CD4-positive, alpha-beta T cell (primary cell): ENCODE data around the gene TSKS. TPM values are rescaled to one million over a fixed set of nuclear protein-coding genes. Genes with fewer than 3 reads are reported as not detected.

Experiments
- ATAC-seq: fragments of 200-7000 bp; cut with Tn5 transposase; one replicate; pipeline ENCODE4 v1.10.0; 2022; ENCODE audit warnings: mild to moderate bottlenecking; ENCODE audit not compliant: poor library complexity
- CTCF ChIA-PET: fragments of 350-600 bp; sonication (Branson Sonifier 250); formaldehyde crosslinking; loops from one replicate; lab custom pipeline; 2021; ENCODE audit warnings: antibody characterized with exemption, inconsistent platforms; lab: Charles Lee
- POLR2A ChIA-PET: fragments of 350-600 bp; sonication (Branson Sonifier 250); formaldehyde crosslinking; loops from one replicate; lab custom pipeline; 2021; ENCODE audit warnings: antibody characterized with exemption, inconsistent platforms; lab: Charles Lee
- DNase-seq, 14 experiments: peaks; one replicate each; pipeline ENCODE4 v3.0.0-alpha.2; 2013 to 2020; ENCODE audit warnings: mixed read lengths in 2 of 14
- H3K27ac ChIP-seq, 2 donors: one replicate each; pipeline versions ENCODE4 v1.5.1 to v1.7.0; 2013; ENCODE audit warnings: low read length in 2 of 2, low read depth in 1 of 2, mild to moderate bottlenecking in 1 of 2
- H3K27me3 ChIP-seq, 2 experiments: 1 replicate in 1 of 2; 2 replicates in 1 of 2; pipeline versions ENCODE4 v1.6.1 to v1.7.0; 2013; ENCODE audit warnings: low read length in 2 of 2, control low read depth in 1 of 2, mild to moderate bottlenecking in 1 of 2, moderate library complexity in 1 of 2; ENCODE audit not compliant: insufficient read depth in 2 of 2, control insufficient read depth in 1 of 2
- H3K36me3 ChIP-seq: one replicate; pipeline ENCODE4 v1.6.1; 2013; ENCODE audit warnings: low read length, control low read depth; ENCODE audit not compliant: insufficient read depth
- H3K4me1 ChIP-seq: one replicate; pipeline ENCODE4 v1.6.1; 2013; ENCODE audit warnings: low read length, control low read depth; ENCODE audit not compliant: insufficient read depth
- H3K4me3 ChIP-seq: one replicate; pipeline ENCODE4 v1.5.1; 2013; ENCODE audit warnings: mild to moderate bottlenecking, low read length, moderate library complexity
- H3K9me3 ChIP-seq, 2 experiments: 1 replicate in 1 of 2; 2 replicates in 1 of 2; pipeline versions ENCODE4 v1.6.1 to v1.7.0; 2013; ENCODE audit warnings: low read length in 2 of 2, mild to moderate bottlenecking in 2 of 2, control low read depth in 1 of 2, moderate library complexity in 1 of 2; ENCODE audit not compliant: control insufficient read depth in 1 of 2, insufficient read depth in 1 of 2
- H3K27ac Mint-ChIP-seq: one replicate; pipeline ENCODE4 v1.8.0; 2020; ENCODE audit warnings: mixed read lengths
- H3K27me3 Mint-ChIP-seq: one replicate; pipeline ENCODE4 v1.8.0; 2021; ENCODE audit warnings: mixed read lengths
- H3K36me3 Mint-ChIP-seq: one replicate; pipeline ENCODE4 v1.8.0; 2021; ENCODE audit warnings: low read depth, mixed read lengths
- H3K4me1 Mint-ChIP-seq: one replicate; pipeline ENCODE4 v1.8.0; 2021; ENCODE audit warnings: low read depth, mixed read lengths
- H3K4me3 Mint-ChIP-seq: one replicate; pipeline ENCODE4 v1.8.0; 2020; ENCODE audit warnings: mild to moderate bottlenecking, mixed read lengths
- H3K9me3 Mint-ChIP-seq: one replicate; pipeline ENCODE4 v1.8.0; 2020; ENCODE audit warnings: mixed read lengths
- intact Hi-C, 2 experiments: fragments of 100-400 bp; cut with DNase I in 1 of 2; cut with micrococcal nuclease in 1 of 2; formaldehyde crosslinking; loops; one replicate each; pipeline versions ENCODE4 v1.15.1 to v1.9.0; 2023 to 2025; cut with DNase I, micrococcal nuclease
- total RNA-seq, 174 experiments: library from RNA in 2 of 174; stranded (reverse) in 2 of 174; gene quantifications; one replicate each; pipeline ENCODE4 v1.2.3 and lab custom pipeline; 2021 to 2026
- TF ChIP-seq, protein P1 (sequence below): fragments of 200-600 bp; IDR thresholded peaks from one replicate; pipeline ENCODE4 v1.8.0; 2022; ENCODE audit warnings: antibody characterized with exemption, mild to moderate bottlenecking

The TSKS gene
- total RNA-seq, 2 experiments from 2014 or later, result 2.1 to 2.9 TPM

DNA sequence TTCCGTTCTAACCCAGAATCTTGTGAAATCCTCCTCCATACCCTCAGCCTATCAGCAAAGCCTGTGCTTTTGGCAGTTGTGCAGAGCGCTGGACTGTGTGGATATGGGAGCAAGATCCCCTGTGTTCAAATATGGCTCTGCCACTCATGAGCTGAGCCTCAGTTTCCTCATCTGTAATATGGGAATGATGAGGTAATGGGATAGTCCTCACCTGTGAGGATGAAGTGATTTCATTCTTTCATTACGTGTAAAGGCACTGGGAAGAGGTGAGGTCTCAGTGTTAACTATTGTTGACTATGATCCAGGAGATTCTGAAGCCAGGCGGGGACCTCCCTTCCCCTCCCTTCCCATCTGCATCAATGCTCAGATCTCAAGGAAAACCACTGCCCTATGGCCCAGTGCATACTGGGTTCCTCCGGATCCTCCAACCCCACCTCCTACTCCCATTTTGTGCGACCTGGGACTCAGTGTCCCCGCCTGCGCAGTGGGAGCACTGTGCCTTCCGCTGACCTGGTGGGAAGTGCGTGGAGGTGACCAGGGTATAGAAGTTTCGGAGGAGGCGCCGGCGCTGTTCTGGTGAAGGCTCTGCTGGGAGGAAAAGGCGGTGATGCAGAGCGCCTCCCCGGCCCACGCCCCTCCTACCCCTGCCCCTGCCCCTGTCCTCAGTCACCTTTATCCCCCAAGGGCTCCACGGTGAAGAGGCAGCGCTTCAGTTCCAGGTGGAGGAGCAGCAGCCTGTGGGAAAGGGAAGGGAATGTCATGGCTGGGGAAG lies 45.0 kb upstream of the TSKS start:
- no peak for ATAC-seq
- H3K9me3 ChIP-seq, result no peaks in the 10 kb centered on the region
- H3K9me3 Mint-ChIP-seq, result no peaks in the 10 kb centered on the region
- H3K4me3 ChIP-seq, result no peak overlapping the region
- H3K27ac ChIP-seq, result peak overlapping the region; percentile 18 to 59
- ChIA-PET POLR2A (interaction anchor here (1.7 kb wide), 1 partner anchor 10 kb away, joined by 4 read pairs; the partner anchor contains the start of gene MED25), CTCF (interaction anchor here (1.0 kb wide), 1 partner anchor 43 kb away, joined by 3 read pairs; the partner anchor contains the start of gene PTOV1)
- H3K4me1 Mint-ChIP-seq, result peaks cover 30% of the 10 kb centered on the region
- H3K36me3 ChIP-seq, result peaks cover 13% of the 10 kb centered on the region
- peak overlapping the region; percentile 81 for H3K27ac Mint-ChIP-seq
- H3K4me3 Mint-ChIP-seq, result peak overlapping the region; percentile 91
- H3K4me1 ChIP-seq, result peaks cover 33% of the 10 kb centered on the region
- H3K27me3 Mint-ChIP-seq, result no peaks in the 10 kb centered on the region
- intact Hi-C loops, result loop anchor here in 1 of 2 experiments (5.0 kb wide), 1 partner anchor 91 kb away; no protein-coding TSS in a partner anchor
- no peak for DNase-seq
- no peaks in the 10 kb centered on the region for H3K27me3 ChIP-seq
- TF ChIP-seq, protein P1, sequence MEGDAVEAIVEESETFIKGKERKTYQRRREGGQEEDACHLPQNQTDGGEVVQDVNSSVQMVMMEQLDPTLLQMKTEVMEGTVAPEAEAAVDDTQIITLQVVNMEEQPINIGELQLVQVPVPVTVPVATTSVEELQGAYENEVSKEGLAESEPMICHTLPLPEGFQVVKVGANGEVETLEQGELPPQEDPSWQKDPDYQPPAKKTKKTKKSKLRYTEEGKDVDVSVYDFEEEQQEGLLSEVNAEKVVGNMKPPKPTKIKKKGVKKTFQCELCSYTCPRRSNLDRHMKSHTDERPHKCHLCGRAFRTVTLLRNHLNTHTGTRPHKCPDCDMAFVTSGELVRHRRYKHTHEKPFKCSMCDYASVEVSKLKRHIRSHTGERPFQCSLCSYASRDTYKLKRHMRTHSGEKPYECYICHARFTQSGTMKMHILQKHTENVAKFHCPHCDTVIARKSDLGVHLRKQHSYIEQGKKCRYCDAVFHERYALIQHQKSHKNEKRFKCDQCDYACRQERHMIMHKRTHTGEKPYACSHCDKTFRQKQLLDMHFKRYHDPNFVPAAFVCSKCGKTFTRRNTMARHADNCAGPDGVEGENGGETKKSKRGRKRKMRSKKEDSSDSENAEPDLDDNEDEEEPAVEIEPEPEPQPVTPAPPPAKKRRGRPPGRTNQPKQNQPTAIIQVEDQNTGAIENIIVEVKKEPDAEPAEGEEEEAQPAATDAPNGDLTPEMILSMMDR, result no peak
- H3K36me3 Mint-ChIP-seq, result peaks cover 22% of the 10 kb centered on the region

DNA sequence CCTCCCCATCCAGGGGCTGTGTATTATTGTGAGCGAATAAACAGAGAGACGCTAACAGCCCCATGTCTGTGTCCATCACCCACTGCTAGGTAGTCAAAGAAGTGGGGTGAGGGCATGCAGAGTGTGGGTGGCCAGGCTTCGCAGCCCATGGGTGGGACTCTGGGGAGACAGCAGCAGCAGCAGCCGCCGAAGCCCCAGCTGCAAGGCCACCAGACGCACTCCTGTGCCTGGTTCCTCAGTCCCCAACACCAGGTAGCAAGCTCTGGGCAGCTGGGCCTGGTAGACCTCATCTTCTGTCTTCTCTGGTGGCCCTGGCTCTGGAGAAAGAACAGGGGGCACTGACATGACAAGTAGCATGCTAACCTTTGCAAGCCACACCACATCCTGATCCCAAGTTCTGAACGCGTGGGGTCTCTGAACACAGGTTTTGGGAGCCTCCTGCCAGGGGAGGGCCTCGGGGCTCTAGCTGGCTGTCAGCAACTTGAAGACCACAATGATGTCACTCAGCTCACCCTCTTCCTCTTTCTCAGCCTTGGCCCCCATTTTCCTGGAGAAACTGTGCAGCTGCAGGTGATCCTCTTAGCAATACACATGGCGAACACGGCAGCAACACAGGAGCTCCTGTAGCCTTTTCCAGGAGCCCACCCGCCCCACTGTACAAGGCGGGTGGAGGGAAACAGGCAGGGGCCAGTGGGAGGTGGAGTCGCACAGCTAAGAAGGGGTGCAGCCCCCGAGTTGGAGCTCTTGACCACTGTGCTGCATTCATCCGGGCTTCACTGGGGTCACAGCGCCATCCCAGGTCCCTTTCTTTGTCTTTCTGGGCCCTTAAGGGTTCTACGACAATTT lies 44.2 kb upstream of the TSKS start:
- Mint-ChIP-seq H3K27me3 (no peaks in the 10 kb centered on the region), H3K36me3 (peaks cover 28% of the 10 kb centered on the region), H3K4me3 (no peak overlapping the region), H3K27ac (peak overlapping the region; percentile 81), H3K4me1 (peaks cover 23% of the 10 kb centered on the region), H3K9me3 (no peaks in the 10 kb centered on the region)
- Histone ChIP-seq H3K27ac (peak overlapping the region in 1 of 2 donors; percentile 35), H3K36me3 (peaks cover 21% of the 10 kb centered on the region), H3K4me3 (no peak overlapping the region), H3K4me1 (peaks cover 25% of the 10 kb centered on the region), H3K27me3 (no peaks in the 10 kb centered on the region), H3K9me3 (no peaks in the 10 kb centered on the region)
- CTCF ChIA-PET, result no interaction called here
- DNase-seq (peak in 2 of 14 experiments; percentile 37 to 50), ATAC-seq (no peak)
- TF ChIP-seq, protein P1, result no peak
- intact Hi-C loops, result loop anchor here in 1 of 2 experiments (5.0 kb wide), 1 partner anchor 90 kb away; no protein-coding TSS in a partner anchor
- POLR2A ChIA-PET, result interaction anchor here (1.7 kb wide), 1 partner anchor 11 kb away, joined by 4 read pairs; the partner anchor contains the start of gene MED25

GRCh38 chr19:49806620-49806959 lies 43.5 kb upstream of the TSKS start:
- Mint-ChIP-seq H3K4me1 (peaks cover 19% of the 10 kb centered on the region), H3K27me3 (no peaks in the 10 kb centered on the region), H3K9me3 (no peaks in the 10 kb centered on the region), H3K4me3 (no peak overlapping the region), H3K36me3 (peaks cover 31% of the 10 kb centered on the region), H3K27ac (no peak overlapping the region)
- no peak overlapping the region for H3K27ac ChIP-seq
- H3K4me3 ChIP-seq, result no peak overlapping the region
- no peak for ATAC-seq
- no peaks in the 10 kb centered on the region for H3K27me3 ChIP-seq
- no peaks in the 10 kb centered on the region for H3K9me3 ChIP-seq
- ChIA-PET POLR2A (interaction anchor here (1.7 kb wide), 1 partner anchor 12 kb away, joined by 4 read pairs; the partner anchor contains the start of gene MED25), CTCF (no interaction called here)
- TF ChIP-seq, protein P1, result no peak
- H3K36me3 ChIP-seq, result peaks cover 24% of the 10 kb centered on the region
- DNase-seq, result no peak
- peaks cover 22% of the 10 kb centered on the region for H3K4me1 ChIP-seq
- intact Hi-C loops, result loop anchor here in 1 of 2 experiments (5.0 kb wide), 1 partner anchor 89 kb away; no protein-coding TSS in a partner anchor
